Renal pelvis (tissue), 4 donors: ENCODE measurements around the gene VPS37B. TPM values are rescaled to one million over a fixed set of nuclear protein-coding genes. Genes with fewer than 3 reads are reported as not detected.

Experiments used
- DNase-seq: peaks from one replicate; pipeline ENCODE4 v3.0.0-alpha.2; 2013
- polyA plus RNA-seq, 3 donors: library from polyadenylated mRNA; unstranded; fragments of 120-200 nt; gene quantifications; one replicate each; pipeline ENCODE4 v1.2.1, GENCODE V29; 2013; ENCODE audit not compliant: insufficient read length in 3 of 3

The VPS37B gene
- polyA plus RNA-seq, 3 donors, result 23.8 to 30.0 (median 26.4) TPM

- DNase-seq, result no peak
These were observed 75.1 kb downstream of the VPS37B start for GRCh38 chr12:122820838-122821271.

DNA sequence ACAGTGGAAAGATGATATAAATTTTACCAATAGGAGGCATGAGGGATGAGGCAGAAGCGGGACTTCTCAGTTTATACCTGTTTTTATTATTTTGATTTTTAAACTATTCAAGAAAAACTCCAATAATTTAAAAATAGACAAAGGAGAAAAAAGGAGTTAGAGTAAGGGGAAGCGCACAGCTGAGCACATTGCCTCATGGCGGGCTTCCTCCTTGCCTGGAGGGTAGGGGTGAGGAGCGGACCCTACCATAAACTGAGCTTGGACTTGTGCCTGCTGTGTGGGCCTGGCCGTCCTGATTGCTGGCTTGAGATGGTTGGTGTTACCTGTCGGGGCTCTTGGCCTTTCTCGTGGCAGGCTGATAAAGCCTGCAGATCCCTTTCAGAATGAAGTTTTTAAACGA lies 75.8 kb downstream of the VPS37B start:
- DNase-seq, result no peak

DNA sequence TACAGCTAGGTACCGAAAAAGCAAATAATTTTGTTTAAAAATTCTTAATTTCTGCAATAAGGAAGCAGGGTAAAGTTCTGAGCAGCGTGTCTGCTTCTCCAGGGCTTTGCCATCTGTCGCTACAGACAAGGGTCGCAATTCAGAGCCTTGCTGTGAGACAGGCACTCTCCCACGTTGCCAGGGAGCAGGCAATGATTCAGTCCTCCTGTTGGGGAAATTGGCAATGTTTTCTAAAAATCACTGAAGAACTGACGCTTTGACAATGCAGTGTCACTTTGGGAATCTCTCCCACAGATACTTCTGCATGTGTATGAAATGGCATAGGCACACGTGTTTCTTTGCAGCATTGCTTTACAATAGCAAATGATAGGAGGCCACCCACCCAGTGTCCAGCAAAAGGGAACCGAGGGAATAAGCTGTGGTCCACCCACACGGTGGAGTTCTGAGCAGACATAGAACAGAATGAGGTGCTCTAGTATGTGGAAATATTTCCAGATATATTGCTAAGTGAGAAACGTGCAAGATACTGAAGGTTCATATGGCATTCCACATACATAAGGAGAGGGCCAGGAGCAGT lies 76.6 kb downstream of the VPS37B start:
- no peak for DNase-seq

Other genes starting within 250 kb of the VPS37B start
- under 1 TPM; 0.40 to 0.70 (median 0.51) TPM for gene HCAR2, start 192.8 kb downstream of the VPS37B start, polyA plus RNA-seq
- under 1 TPM; 0.10 to 0.40 (median 0.26) TPM for gene HCAR3, start 179.3 kb downstream of the VPS37B start, polyA plus RNA-seq
- gene HCAR1, start 165.3 kb downstream of the VPS37B start, polyA plus RNA-seq, result 1 to 10 TPM; 2.5 to 3.3 (median 2.6) TPM
- gene DENR, start 143.3 kb downstream of the VPS37B start, polyA plus RNA-seq, result 100 to 1,000 TPM in 1 of 3 donors, 10 to 100 TPM in 2; 77.7 to 101 (median 91.2) TPM
- gene CCDC62, start 121.6 kb downstream of the VPS37B start, polyA plus RNA-seq, result under 1 TPM; 0.36 to 0.68 (median 0.53) TPM
- gene HIP1R, start 60.7 kb downstream of the VPS37B start, polyA plus RNA-seq, result 10 to 100 TPM; 78.9 to 97.8 (median 96.6) TPM
- gene ABCB9, start 70.3 kb upstream of the VPS37B start, polyA plus RNA-seq, result 10 to 100 TPM in 1 of 3 donors, 1 to 10 TPM in 2; 7.0 to 10.1 (median 9.0) TPM
- 10 to 100 TPM; 17.6 to 21.2 (median 19.4) TPM for gene OGFOD2, start 79.1 kb upstream of the VPS37B start, polyA plus RNA-seq
- gene ARL6IP4, start 84.6 kb upstream of the VPS37B start, polyA plus RNA-seq, result 100 to 1,000 TPM; 184 to 231 (median 209) TPM